ENCODE data around the gene SRRM4.

Gene SRRM4

DNA sequence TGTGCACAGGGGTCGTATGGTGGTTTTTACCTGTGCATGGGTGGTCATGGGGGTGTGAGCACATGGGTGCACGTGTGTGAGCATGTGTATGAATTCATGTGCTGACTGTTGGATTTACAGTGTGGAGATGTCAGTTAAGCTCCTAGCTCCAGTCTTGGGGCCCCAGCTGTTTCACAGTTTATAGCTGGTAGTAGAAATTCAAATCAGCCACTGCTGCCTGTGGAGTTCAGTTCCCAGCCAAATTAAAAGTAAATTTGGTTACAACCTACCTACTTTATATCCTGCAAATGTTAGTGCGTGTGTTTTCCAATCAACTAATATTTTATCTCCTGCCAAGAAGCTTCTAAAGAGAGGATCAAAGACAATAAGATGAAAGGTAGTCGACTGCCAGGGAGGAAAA is 141.4 kb downstream of the SRRM4 start:
- H3K4me2 ChIP-seq (ENCODE audit: low read length): no peak overlapping the region

GRCh38 chr12:119128527-119128926 is 147.2 kb downstream of the SRRM4 start:
- WGBS (ENCODE audit: extremely low coverage, insufficient coverage, insufficient read length): no CpG with 5 or more reads among the region's 3 CpGs

More for the DNA sequence above, 141.4 kb downstream of the SRRM4 start:
- H3K79me1 ChIP-seq (ENCODE audit: low read length): no peaks in the 10 kb centered on the region
- no peak overlapping the region for H2AFZ ChIP-seq (ENCODE audit: insufficient read depth, low read length, poor library complexity)
- H3K23ac ChIP-seq (ENCODE audit: low read length): no peak overlapping the region
- no peak overlapping the region for H3K14ac ChIP-seq (ENCODE audit: low read length)
- H4K12ac ChIP-seq (ENCODE audit: low read depth, low read length): no peak overlapping the region
- H2BK12ac ChIP-seq (ENCODE audit: low read length): no peak overlapping the region
- H3K27ac ChIP-seq (ENCODE audit: low read depth, low read length): no peak overlapping the region
- WGBS (ENCODE audit: extremely low coverage, insufficient coverage, insufficient read length): no CpG with 5 or more reads among the region's 4 CpGs
- no peak overlapping the region for H2AK5ac ChIP-seq (ENCODE audit: low read length)
- H3K18ac ChIP-seq (ENCODE audit: low read length): no peak overlapping the region
- no peak overlapping the region for H4K91ac ChIP-seq (ENCODE audit: low read depth, low read length)
- no peak overlapping the region for H2BK5ac ChIP-seq (ENCODE audit: low read depth, low read length, poor library complexity)
- no peak overlapping the region for H3K4me3 ChIP-seq (ENCODE audit: low read depth, low read length)
- H3K79me2 ChIP-seq (ENCODE audit: control insufficient read depth, insufficient read depth, low read length, poor library complexity): no peaks in the 10 kb centered on the region
- H3K9me3 ChIP-seq (ENCODE audit: insufficient read depth, low read depth, low read length): no peaks in the 10 kb centered on the region
- H3K9ac ChIP-seq (ENCODE audit: low read length): no peak overlapping the region
- H2BK120ac ChIP-seq (ENCODE audit: insufficient read depth, low read length, poor library complexity): no peak overlapping the region
- peaks cover 6 to 9% of the 10 kb centered on the region in 2 experiments for H3K4me1 ChIP-seq (ENCODE audit: control insufficient read depth in 1 of 2, insufficient read depth in 2 of 2, low read length in 2 of 2)
- H3K27me3 ChIP-seq (ENCODE audit: insufficient read depth, low read length): no peaks in the 10 kb centered on the region
- H3K36me3 ChIP-seq (ENCODE audit: control insufficient read depth in 1 of 2, insufficient read depth in 2 of 2, low read length in 2 of 2): no peaks in the 10 kb centered on the region
- no peak overlapping the region for H3K4ac ChIP-seq (ENCODE audit: low read depth, low read length)
- no peak overlapping the region for H4K8ac ChIP-seq (ENCODE audit: low read depth, low read length)
- no peak for DNase-seq

GRCh38 chr12:119129827-119130434 is 148.6 kb downstream of the SRRM4 start:
- no peak overlapping the region for H4K8ac ChIP-seq (ENCODE audit: low read depth, low read length)
- no peaks in the 10 kb centered on the region for H3K4me1 ChIP-seq (ENCODE audit: control insufficient read depth in 1 of 2, insufficient read depth in 2 of 2, low read length in 2 of 2)
- WGBS (ENCODE audit: extremely low coverage, insufficient coverage, insufficient read length): 100% methylated on average over 3 of the region's 3 CpGs
- H4K12ac ChIP-seq (ENCODE audit: low read depth, low read length): no peak overlapping the region
- H4K91ac ChIP-seq (ENCODE audit: low read depth, low read length): no peak overlapping the region
- no peak overlapping the region for H3K18ac ChIP-seq (ENCODE audit: low read length)
- H3K9ac ChIP-seq (ENCODE audit: low read length): no peak overlapping the region
- H2AK5ac ChIP-seq (ENCODE audit: low read length): no peak overlapping the region
- no peak overlapping the region for H2AFZ ChIP-seq (ENCODE audit: insufficient read depth, low read length, poor library complexity)
- no peak overlapping the region for H2BK5ac ChIP-seq (ENCODE audit: low read depth, low read length, poor library complexity)
- no peak for DNase-seq
- no peak overlapping the region for H3K4me2 ChIP-seq (ENCODE audit: low read length)
- no peak overlapping the region for H3K4me3 ChIP-seq (ENCODE audit: low read depth, low read length)
- no peaks in the 10 kb centered on the region for H3K27me3 ChIP-seq (ENCODE audit: insufficient read depth, low read length)
- H3K79me1 ChIP-seq (ENCODE audit: low read length): no peaks in the 10 kb centered on the region
- no peak overlapping the region for H3K23ac ChIP-seq (ENCODE audit: low read length)
- H2BK12ac ChIP-seq (ENCODE audit: low read length): no peak overlapping the region
- H3K4ac ChIP-seq (ENCODE audit: low read depth, low read length): no peak overlapping the region
- no peaks in the 10 kb centered on the region for H3K36me3 ChIP-seq (ENCODE audit: control insufficient read depth in 1 of 2, insufficient read depth in 2 of 2, low read length in 2 of 2)
- H2BK120ac ChIP-seq (ENCODE audit: insufficient read depth, low read length, poor library complexity): no peak overlapping the region
- no peaks in the 10 kb centered on the region for H3K79me2 ChIP-seq (ENCODE audit: control insufficient read depth, insufficient read depth, low read length, poor library complexity)
- no peaks in the 10 kb centered on the region for H3K9me3 ChIP-seq (ENCODE audit: insufficient read depth, low read depth, low read length)
- H3K14ac ChIP-seq (ENCODE audit: low read length): no peak overlapping the region
- H3K27ac ChIP-seq (ENCODE audit: low read depth, low read length): no peak overlapping the region

More at GRCh38 chr12:119128527-119128926, 147.2 kb downstream of the SRRM4 start:
- H2AFZ ChIP-seq (ENCODE audit: insufficient read depth, low read length, poor library complexity): no peak overlapping the region
- no peaks in the 10 kb centered on the region for H3K27me3 ChIP-seq (ENCODE audit: insufficient read depth, low read length)
- H3K4me2 ChIP-seq (ENCODE audit: low read length): no peak overlapping the region
- no peak overlapping the region for H3K14ac ChIP-seq (ENCODE audit: low read length)
- DNase-seq: no peak
- H3K9ac ChIP-seq (ENCODE audit: low read length): peak overlapping the region; percentile 50
- H2BK12ac ChIP-seq (ENCODE audit: low read length): no peak overlapping the region
- H3K9me3 ChIP-seq (ENCODE audit: insufficient read depth, low read depth, low read length): no peaks in the 10 kb centered on the region
- H3K4me3 ChIP-seq (ENCODE audit: low read depth, low read length): no peak overlapping the region
- no peak overlapping the region for H3K23ac ChIP-seq (ENCODE audit: low read length)
- no peaks in the 10 kb centered on the region for H3K36me3 ChIP-seq (ENCODE audit: control insufficient read depth in 1 of 2, insufficient read depth in 2 of 2, low read length in 2 of 2)
- H2AK5ac ChIP-seq (ENCODE audit: low read length): no peak overlapping the region
- H4K8ac ChIP-seq (ENCODE audit: low read depth, low read length): no peak overlapping the region
- H3K27ac ChIP-seq (ENCODE audit: low read depth, low read length): no peak overlapping the region
- no peak overlapping the region for H2BK5ac ChIP-seq (ENCODE audit: low read depth, low read length, poor library complexity)
- no peaks in the 10 kb centered on the region for H3K79me2 ChIP-seq (ENCODE audit: control insufficient read depth, insufficient read depth, low read length, poor library complexity)
- H3K4ac ChIP-seq (ENCODE audit: low read depth, low read length): no peak overlapping the region
- no peak overlapping the region for H4K12ac ChIP-seq (ENCODE audit: low read depth, low read length)
- no peak overlapping the region for H2BK120ac ChIP-seq (ENCODE audit: insufficient read depth, low read length, poor library complexity)
- no peaks in the 10 kb centered on the region for H3K4me1 ChIP-seq (ENCODE audit: control insufficient read depth in 1 of 2, insufficient read depth in 2 of 2, low read length in 2 of 2)
- no peak overlapping the region for H3K18ac ChIP-seq (ENCODE audit: low read length)
- H4K91ac ChIP-seq (ENCODE audit: low read depth, low read length): no peak overlapping the region
- no peaks in the 10 kb centered on the region for H3K79me1 ChIP-seq (ENCODE audit: low read length)

DNA sequence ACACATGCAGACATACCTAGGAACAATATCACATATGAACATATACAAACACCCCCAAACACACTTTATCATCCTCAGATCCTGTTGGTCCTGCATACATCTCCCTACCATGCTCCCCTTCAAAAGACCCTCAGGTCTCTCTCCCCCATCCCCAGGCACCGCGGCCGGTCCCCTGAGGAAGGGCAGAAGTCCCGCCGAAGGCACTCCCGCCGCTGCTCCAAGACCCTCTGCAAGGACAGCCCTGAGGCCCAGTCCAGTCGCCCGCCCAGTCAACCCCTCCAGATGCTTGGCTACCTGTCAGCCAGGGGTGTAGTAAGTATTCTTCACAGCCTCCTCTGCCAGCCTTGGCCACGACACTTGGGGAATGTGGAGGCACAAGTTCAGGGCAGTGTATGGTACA is 149.2 kb downstream of the SRRM4 start:
- Histone ChIP-seq H3K14ac (ENCODE audit: low read length) (no peak overlapping the region), H3K36me3 (ENCODE audit: control insufficient read depth in 1 of 2, insufficient read depth in 2 of 2, low read length in 2 of 2) (no peaks in the 10 kb centered on the region), H3K4me1 (ENCODE audit: control insufficient read depth in 1 of 2, insufficient read depth in 2 of 2, low read length in 2 of 2) (no peaks in the 10 kb centered on the region), H3K9me3 (ENCODE audit: insufficient read depth, low read depth, low read length) (no peaks in the 10 kb centered on the region), H3K4me2 (ENCODE audit: low read length) (no peak overlapping the region), H2BK12ac (ENCODE audit: low read length) (no peak overlapping the region), H2AFZ (ENCODE audit: insufficient read depth, low read length, poor library complexity) (no peak overlapping the region), H3K4ac (ENCODE audit: low read depth, low read length) (no peak overlapping the region), H3K9ac (ENCODE audit: low read length) (no peak overlapping the region), H3K27ac (ENCODE audit: low read depth, low read length) (no peak overlapping the region), H4K91ac (ENCODE audit: low read depth, low read length) (no peak overlapping the region), H2BK120ac (ENCODE audit: insufficient read depth, low read length, poor library complexity) (no peak overlapping the region), H4K8ac (ENCODE audit: low read depth, low read length) (no peak overlapping the region), H4K12ac (ENCODE audit: low read depth, low read length) (no peak overlapping the region), H3K18ac (ENCODE audit: low read length) (no peak overlapping the region), H3K27me3 (ENCODE audit: insufficient read depth, low read length) (no peaks in the 10 kb centered on the region), H2BK5ac (ENCODE audit: low read depth, low read length, poor library complexity) (no peak overlapping the region), H3K23ac (ENCODE audit: low read length) (no peak overlapping the region), H3K79me1 (ENCODE audit: low read length) (no peaks in the 10 kb centered on the region), H3K4me3 (ENCODE audit: low read depth, low read length) (no peak overlapping the region), H3K79me2 (ENCODE audit: control insufficient read depth, insufficient read depth, low read length, poor library complexity) (no peaks in the 10 kb centered on the region), H2AK5ac (ENCODE audit: low read length) (no peak overlapping the region)
- DNase-seq: no peak
- WGBS (ENCODE audit: extremely low coverage, insufficient coverage, insufficient read length): no CpG with 5 or more reads among the region's 10 CpGs

Measured in trophoblast cell (in vitro differentiated cells and primary cell).